DLD1 (cell line): ENCODE data around the gene RTL5.

Experiments used
- in situ Hi-C: cut with HindIII; loops from 2 replicates; pipeline ENCODE4 v1.10.0; 2017; ENCODE audit warnings: low sequenced_read_pairs

Gene RTL5

GRCh38 chrX:72079607-72080006 lies 52.1 kb downstream of the RTL5 start:
- in situ Hi-C loops = no loop called here

- in situ Hi-C loops = no loop called here
Observed at GRCh38 chrX:72078411-72078810, 53.3 kb downstream of the RTL5 start.
